Skeletal muscle tissue (tissue), 4 donors: Measurements from ENCODE around the gene GCKR. TPM values are rescaled to one million over a fixed set of nuclear protein-coding genes. Genes with fewer than 3 reads are reported as not detected.

ENCODE experiments used
- H3K27ac ChIP-seq: one replicate; pipeline ENCODE4 v1.7.0; 2013; ENCODE audit warnings: mild to moderate bottlenecking, low read depth, low read length, inconsistent platforms
- H3K27me3 ChIP-seq, 3 donors: one replicate each; pipeline ENCODE4 v1.7.0; 2013; ENCODE audit warnings: low read length in 3 of 3; ENCODE audit not compliant: control insufficient read depth in 3 of 3, insufficient read depth in 3 of 3
- H3K36me3 ChIP-seq, 3 donors: one replicate each; pipeline ENCODE4 v1.7.0; 2013; ENCODE audit warnings: low read length in 3 of 3; ENCODE audit not compliant: control insufficient read depth in 3 of 3, insufficient read depth in 3 of 3
- H3K4me1 ChIP-seq, 3 donors: one replicate each; pipeline ENCODE4 v1.7.0; 2013; ENCODE audit warnings: low read length in 3 of 3, mild to moderate bottlenecking in 3 of 3; ENCODE audit not compliant: control insufficient read depth in 3 of 3, insufficient read depth in 3 of 3
- H3K4me3 ChIP-seq, 3 donors: one replicate each; pipeline ENCODE4 v1.7.0; 2013; ENCODE audit warnings: low read length in 3 of 3
- H3K9ac ChIP-seq, 3 donors: one replicate each; pipeline ENCODE4 v1.7.0; 2013; ENCODE audit warnings: low read length in 3 of 3, mild to moderate bottlenecking in 3 of 3, moderate library complexity in 2 of 3, low read depth in 1 of 3
- H3K9me3 ChIP-seq, 3 donors: one replicate each; pipeline ENCODE4 v1.7.0; 2013; ENCODE audit warnings: low read length in 3 of 3; ENCODE audit not compliant: control insufficient read depth in 3 of 3
- total RNA-seq: library from RNA; depleted of rRNA; stranded (reverse); fragments of >200 nt; gene quantifications from one replicate; pipeline ENCODE4 v1.2.3, GENCODE V29; 2014
- donor health status: Osteomylitis.

GCKR gene, protein sequence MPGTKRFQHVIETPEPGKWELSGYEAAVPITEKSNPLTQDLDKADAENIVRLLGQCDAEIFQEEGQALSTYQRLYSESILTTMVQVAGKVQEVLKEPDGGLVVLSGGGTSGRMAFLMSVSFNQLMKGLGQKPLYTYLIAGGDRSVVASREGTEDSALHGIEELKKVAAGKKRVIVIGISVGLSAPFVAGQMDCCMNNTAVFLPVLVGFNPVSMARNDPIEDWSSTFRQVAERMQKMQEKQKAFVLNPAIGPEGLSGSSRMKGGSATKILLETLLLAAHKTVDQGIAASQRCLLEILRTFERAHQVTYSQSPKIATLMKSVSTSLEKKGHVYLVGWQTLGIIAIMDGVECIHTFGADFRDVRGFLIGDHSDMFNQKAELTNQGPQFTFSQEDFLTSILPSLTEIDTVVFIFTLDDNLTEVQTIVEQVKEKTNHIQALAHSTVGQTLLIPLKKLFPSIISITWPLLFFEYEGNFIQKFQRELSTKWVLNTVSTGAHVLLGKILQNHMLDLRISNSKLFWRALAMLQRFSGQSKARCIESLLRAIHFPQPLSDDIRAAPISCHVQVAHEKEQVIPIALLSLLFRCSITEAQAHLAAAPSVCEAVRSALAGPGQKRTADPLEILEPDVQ
- not detected for total RNA-seq

DNA sequence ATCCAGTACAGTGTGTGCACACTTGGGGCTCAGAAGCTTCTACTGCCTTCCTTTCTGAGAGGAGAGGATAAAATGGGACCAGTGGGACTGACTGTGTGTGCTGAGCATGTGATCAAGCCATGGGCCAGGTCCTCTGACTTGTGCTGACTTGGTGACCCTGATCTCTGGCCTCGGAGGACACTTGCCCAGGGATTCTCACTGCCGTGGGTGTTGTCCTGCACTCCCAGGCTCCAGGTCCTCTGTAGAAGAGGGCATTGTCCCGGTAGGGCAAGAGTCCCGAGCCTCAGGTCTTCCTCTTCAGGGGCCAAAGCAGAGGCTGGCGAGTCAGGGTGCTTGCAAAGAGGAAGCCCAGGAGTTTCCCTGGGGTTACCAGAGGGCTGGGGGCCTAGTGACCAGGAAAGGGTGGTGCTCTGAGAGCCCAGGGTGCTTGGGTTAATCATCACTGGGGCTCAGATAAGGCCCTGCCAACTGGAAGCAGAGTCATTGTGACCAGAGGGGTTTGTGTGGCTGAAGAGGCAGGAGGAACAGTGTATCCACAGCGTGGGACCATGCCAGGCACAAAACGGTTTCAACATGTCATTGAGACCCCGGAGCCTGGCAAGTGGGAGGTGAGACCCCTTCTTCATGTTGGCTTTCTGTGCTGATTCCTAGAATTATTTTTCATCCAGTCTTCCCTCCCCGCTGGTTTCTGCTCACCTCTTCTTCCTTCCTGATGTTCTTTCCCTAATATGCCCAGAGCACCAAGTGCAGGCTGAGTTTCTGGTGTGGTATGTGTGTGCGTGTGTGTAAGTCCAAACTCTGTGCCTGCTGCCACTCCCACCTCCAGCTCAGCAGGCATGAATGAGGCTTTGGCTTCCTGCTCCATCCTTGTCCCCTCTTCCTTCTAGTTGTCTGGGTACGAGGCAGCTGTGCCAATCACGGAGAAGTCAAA is at the start of gene GCKR:
Gene GCKR (plus strand): TSS at position 483 of the 931 bp plus-strand sequence. CDS start 66 bp downstream, at position 549.
- H3K36me3 ChIP-seq = no peaks in the 10 kb centered on the region
- H3K27ac ChIP-seq = no peak within 1 kb of the TSS
- H3K9me3 ChIP-seq = no peaks in the 10 kb centered on the region
- H3K4me3 ChIP-seq = no peak within 1 kb of the TSS
- peaks cover 11 to 26% (median 23%) of the 10 kb centered on the region in 3 donors for H3K27me3 ChIP-seq
- H3K4me1 ChIP-seq = peaks cover 4 to 13% (median 13%) of the 10 kb centered on the region in 3 donors
- no peak within 1 kb of the TSS for H3K9ac ChIP-seq

DNA sequence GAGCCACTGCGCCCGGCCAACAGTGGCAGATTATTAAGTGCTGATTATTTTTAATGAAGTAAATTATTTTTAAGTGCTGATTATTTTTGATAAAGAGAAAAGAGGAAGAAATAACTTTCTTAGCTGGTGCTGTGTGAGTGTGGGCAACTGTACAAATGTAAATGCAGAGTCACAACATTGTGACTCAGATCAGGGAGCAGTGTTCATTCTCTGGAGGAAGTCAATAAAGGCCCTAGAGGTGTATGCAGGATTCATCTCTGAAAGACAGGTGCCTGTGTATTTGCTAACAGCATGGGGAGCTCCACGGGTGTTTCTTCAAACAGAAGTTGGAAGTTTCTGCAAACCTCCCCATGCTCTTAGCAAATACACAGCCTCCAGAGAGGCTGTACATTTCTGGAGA is 48.3 kb upstream of the GCKR start:
- Histone ChIP-seq H3K36me3 (peaks cover 37 to 64% (median 55%) of the 10 kb centered on the region in 3 donors), H3K27ac (no peak overlapping the region), H3K27me3 (no peaks in the 10 kb centered on the region), H3K9ac (no peak overlapping the region), H3K4me1 (no peaks in the 10 kb centered on the region), H3K9me3 (no peaks in the 10 kb centered on the region), H3K4me3 (no peak overlapping the region)

DNA sequence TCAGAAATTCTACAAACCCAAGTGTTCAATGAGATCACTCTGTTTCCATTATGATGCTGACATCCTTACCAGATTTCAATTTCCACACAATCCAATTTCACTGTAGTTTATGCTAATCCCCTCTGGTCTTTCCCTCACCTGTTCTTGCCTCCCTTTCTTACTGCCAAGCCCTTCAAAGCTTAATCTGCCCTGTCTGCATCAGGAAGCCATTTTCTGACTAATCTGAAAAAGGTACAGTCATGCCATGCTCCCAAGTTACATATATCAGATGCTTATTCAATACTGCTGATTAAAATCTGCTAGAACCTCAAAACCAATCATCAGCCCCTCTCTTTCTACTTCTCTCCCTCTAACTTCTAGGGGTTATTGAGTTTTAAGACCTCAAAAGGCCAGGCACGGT is 45.5 kb upstream of the GCKR start:
- H3K9ac ChIP-seq = no peak overlapping the region
- H3K4me1 ChIP-seq = no peaks in the 10 kb centered on the region
- H3K9me3 ChIP-seq = no peaks in the 10 kb centered on the region
- no peaks in the 10 kb centered on the region for H3K27me3 ChIP-seq
- peaks cover 50 to 68% (median 65%) of the 10 kb centered on the region in 3 donors for H3K36me3 ChIP-seq
- H3K27ac ChIP-seq = no peak overlapping the region
- H3K4me3 ChIP-seq = no peak overlapping the region

DNA sequence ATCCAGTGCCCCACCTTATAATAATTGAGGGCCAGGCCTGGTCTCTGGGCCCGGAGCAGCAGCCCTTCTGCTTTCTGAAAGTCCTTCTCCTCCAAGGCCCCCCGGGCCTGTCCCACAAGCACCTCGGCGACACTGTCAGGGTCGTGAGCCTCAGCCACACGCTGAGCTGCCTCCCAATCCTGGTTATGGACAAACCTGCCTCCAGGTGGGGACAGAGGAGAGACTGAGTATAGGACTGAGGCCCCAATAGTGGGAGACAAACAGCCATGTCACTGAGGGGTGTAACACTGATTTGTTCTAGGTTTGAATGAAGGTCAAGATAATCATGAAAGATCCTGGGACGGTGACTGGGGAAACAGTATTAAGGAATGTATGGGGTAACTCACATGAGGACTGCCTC is 42.7 kb upstream of the GCKR start:
- H3K36me3 ChIP-seq = peaks cover 52 to 84% (median 69%) of the 10 kb centered on the region in 3 donors

DNA sequence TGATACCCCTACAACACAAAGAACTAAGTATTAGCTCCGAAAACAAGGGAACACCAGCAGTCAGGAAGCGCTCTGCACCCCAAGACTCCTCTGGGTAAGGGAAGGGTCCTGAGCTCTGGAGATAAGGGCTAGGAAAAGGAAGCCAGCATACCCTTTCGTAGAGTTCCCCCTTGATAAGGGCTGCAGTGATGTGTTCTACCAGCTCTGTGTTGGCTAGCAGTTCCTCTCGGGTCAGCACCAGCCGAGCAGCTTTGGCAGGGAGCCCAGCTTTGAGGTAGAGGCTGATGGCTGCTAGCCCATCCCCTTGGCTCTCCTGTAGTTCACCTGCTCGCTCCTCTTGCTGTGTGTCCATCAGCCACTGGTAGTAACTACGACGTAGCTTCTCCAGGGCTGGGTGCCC is 35.5 kb upstream of the GCKR start:
- H3K4me1 ChIP-seq = no peaks in the 10 kb centered on the region
- H3K27me3 ChIP-seq = no peaks in the 10 kb centered on the region

More for the DNA sequence above, 42.7 kb upstream of the GCKR start:
- H3K9ac ChIP-seq = no peak overlapping the region
- H3K4me1 ChIP-seq = no peaks in the 10 kb centered on the region
- H3K9me3 ChIP-seq = no peaks in the 10 kb centered on the region
- no peak overlapping the region for H3K4me3 ChIP-seq
- H3K27ac ChIP-seq = no peak overlapping the region
- no peaks in the 10 kb centered on the region for H3K27me3 ChIP-seq

DNA sequence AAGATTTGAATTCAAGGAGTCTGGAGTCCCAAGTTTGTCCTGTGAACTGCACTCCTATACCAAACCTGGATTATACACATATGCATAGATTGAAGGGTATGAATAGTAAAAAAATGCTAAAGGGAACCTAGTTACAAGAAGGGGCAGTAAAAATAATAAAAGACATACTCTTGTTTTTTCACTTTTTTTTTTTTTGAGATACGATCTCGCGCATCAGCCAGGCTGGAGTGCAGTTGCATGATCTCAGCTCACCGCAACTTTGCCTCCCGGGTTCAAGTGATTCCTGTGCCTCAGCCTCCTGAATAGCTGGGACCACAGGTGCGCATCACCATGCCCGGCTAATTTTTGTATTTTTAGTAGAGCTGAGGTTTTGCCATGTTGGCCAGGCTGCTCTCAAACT is 32.2 kb upstream of the GCKR start:
- H3K36me3 ChIP-seq = peaks cover 14 to 31% (median 21%) of the 10 kb centered on the region in 3 donors
- no peaks in the 10 kb centered on the region for H3K27me3 ChIP-seq
- no peak overlapping the region for H3K4me3 ChIP-seq
- H3K9me3 ChIP-seq = no peaks in the 10 kb centered on the region
- H3K4me1 ChIP-seq = no peaks in the 10 kb centered on the region
- no peak overlapping the region for H3K9ac ChIP-seq
- no peak overlapping the region for H3K27ac ChIP-seq

More for the DNA sequence above, 35.5 kb upstream of the GCKR start:
- Histone ChIP-seq H3K9ac (no peak overlapping the region), H3K36me3 (peaks cover 33 to 60% (median 46%) of the 10 kb centered on the region in 3 donors), H3K27ac (no peak overlapping the region), H3K4me3 (no peak overlapping the region), H3K9me3 (no peaks in the 10 kb centered on the region)

DNA sequence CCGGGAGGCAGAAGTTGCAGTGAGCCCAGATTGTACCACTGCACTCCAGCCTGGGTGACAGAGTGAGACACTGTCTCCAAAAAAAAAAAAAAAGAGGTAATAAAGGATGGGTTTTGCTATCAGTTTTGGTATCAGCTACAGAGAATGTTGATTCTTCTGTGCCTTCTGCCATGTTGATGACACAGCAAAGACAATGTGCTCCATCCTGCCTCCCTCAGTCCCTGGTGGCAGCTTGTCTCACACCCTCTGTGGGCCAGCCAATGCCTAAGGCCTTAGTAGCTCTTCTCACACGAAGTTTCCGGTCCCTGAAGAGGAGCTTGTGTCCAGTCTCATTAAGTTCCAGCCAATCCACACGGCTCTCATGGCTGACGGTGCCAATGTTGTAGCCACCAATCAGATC is 24.7 kb upstream of the GCKR start:
- Histone ChIP-seq H3K9me3 (no peaks in the 10 kb centered on the region), H3K4me1 (no peaks in the 10 kb centered on the region), H3K27me3 (no peaks in the 10 kb centered on the region), H3K27ac (no peak overlapping the region), H3K9ac (no peak overlapping the region), H3K4me3 (no peak overlapping the region), H3K36me3 (peaks cover 23 to 38% (median 32%) of the 10 kb centered on the region in 3 donors)

DNA sequence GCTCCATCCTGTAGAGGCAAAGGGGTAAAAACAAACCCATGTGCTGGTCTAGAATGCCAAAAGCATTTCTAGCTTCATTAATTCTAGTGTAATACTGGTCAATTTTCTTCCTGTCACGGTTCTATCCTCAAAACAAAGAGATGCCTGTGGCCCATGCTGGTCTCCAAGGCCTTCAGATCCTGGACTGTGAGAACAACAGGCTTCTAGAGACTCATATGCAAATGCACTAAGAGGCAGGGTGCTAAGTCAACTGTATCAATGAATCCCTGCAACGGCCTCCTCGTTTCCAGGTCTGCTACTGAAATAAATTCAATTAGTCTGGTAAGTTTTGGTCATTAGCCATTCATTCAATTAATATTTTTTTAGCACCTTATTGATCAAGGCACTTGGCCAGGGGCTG is 11.1 kb upstream of the GCKR start:
- Histone ChIP-seq H3K9me3 (no peaks in the 10 kb centered on the region), H3K9ac (no peak overlapping the region), H3K36me3 (peaks cover 17 to 32% (median 31%) of the 10 kb centered on the region in 3 donors), H3K4me1 (peaks cover 13 to 17% (median 14%) of the 10 kb centered on the region in 3 donors), H3K27me3 (no peaks in the 10 kb centered on the region), H3K4me3 (no peak overlapping the region), H3K27ac (no peak overlapping the region)

DNA sequence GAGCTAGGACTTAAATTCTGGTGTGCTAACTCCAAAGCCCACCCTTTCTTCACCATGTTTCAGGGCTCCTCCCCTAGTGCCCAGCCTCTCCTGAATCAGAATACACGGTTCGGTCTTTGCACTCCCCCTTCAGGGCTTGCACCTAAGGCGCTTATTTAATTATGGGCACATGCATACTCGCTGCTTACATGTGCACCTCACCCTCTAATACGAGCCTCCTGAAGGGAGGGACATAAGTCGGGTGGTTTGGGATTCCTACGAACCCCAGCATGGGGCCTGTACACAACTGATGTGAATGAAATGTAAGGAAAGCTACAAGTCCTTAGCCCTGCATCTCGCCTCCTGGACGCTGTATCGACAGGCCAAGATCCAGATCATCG is 7.5 kb upstream of the GCKR start:
- Histone ChIP-seq H3K4me3 (peak overlapping the region; percentile 87 to 100 (median 98)), H3K27ac (peak overlapping the region; percentile 54), H3K9me3 (no peaks in the 10 kb centered on the region), H3K27me3 (peaks cover 0 to 6% (median under 1%) of the 10 kb centered on the region in 3 donors), H3K36me3 (peaks cover 0 to 11% (median 11%) of the 10 kb centered on the region in 3 donors), H3K4me1 (peaks cover 13 to 17% (median 17%) of the 10 kb centered on the region in 3 donors), H3K9ac (peak overlapping the region; percentile 64 to 87 (median 82))
